Measurements from ENCODE around the gene OCSTAMP. TPM values are rescaled to one million over a fixed set of nuclear protein-coding genes. Genes with fewer than 3 reads are reported as not detected.

OCSTAMP gene
- polyA plus RNA-seq, 1 donor: not detected

- DNase-seq: no peak
Observed at GRCh38 chr20:46552460-46553420, 2.3 kb upstream of the OCSTAMP start.

- no peak for DNase-seq
Observed at GRCh38 chr20:46551522-46552381, 1.3 kb upstream of the OCSTAMP start.

GRCh38 chr20:46549188-46549972 lies 1.1 kb downstream of the OCSTAMP start:
- no peak for DNase-seq

- no peak for DNase-seq
Observed at GRCh38 chr20:46548688-46549087, 1.8 kb downstream of the OCSTAMP start.

- no peak for DNase-seq
Observed at GRCh38 chr20:46547995-46548394, 2.5 kb downstream of the OCSTAMP start.

GRCh38 chr20:46546936-46547335 lies 3.5 kb downstream of the OCSTAMP start:
- no peak for DNase-seq

GRCh38 chr20:46546298-46546697 lies 4.2 kb downstream of the OCSTAMP start:
- no peak for DNase-seq

- DNase-seq: no peak
Observed at GRCh38 chr20:46545827-46546138, 4.7 kb downstream of the OCSTAMP start.

- DNase-seq: no peak
Observed at GRCh38 chr20:46545077-46545826, 5.2 kb downstream of the OCSTAMP start.

- DNase-seq: no peak
Observed at GRCh38 chr20:46544576-46544975, 5.9 kb downstream of the OCSTAMP start.

- no peak for DNase-seq
Observed at GRCh38 chr20:46543959-46544358, 6.5 kb downstream of the OCSTAMP start.

- no peak for DNase-seq
Observed at GRCh38 chr20:46543033-46543432, 7.4 kb downstream of the OCSTAMP start.

- DNase-seq: no peak
Observed at GRCh38 chr20:46541229-46541935, 9.1 kb downstream of the OCSTAMP start.

GRCh38 chr20:46539113-46539512 lies 11.3 kb downstream of the OCSTAMP start:
- DNase-seq: no peak

GRCh38 chr20:46530640-46531039 lies 19.8 kb downstream of the OCSTAMP start:
- no peak for DNase-seq

- DNase-seq: peak; percentile 34
Observed at GRCh38 chr20:46523696-46524328, 26.6 kb downstream of the OCSTAMP start.

GRCh38 chr20:46523108-46523507 lies 27.3 kb downstream of the OCSTAMP start:
- DNase-seq: no peak

GRCh38 chr20:46520976-46521579 lies 29.4 kb downstream of the OCSTAMP start:
- peak; percentile 27 for DNase-seq

- no peak for DNase-seq
Observed at GRCh38 chr20:46520540-46520939, 29.9 kb downstream of the OCSTAMP start.
